ENCODE measurements around the gene TMEM17.

TMEM17 gene

DNA sequence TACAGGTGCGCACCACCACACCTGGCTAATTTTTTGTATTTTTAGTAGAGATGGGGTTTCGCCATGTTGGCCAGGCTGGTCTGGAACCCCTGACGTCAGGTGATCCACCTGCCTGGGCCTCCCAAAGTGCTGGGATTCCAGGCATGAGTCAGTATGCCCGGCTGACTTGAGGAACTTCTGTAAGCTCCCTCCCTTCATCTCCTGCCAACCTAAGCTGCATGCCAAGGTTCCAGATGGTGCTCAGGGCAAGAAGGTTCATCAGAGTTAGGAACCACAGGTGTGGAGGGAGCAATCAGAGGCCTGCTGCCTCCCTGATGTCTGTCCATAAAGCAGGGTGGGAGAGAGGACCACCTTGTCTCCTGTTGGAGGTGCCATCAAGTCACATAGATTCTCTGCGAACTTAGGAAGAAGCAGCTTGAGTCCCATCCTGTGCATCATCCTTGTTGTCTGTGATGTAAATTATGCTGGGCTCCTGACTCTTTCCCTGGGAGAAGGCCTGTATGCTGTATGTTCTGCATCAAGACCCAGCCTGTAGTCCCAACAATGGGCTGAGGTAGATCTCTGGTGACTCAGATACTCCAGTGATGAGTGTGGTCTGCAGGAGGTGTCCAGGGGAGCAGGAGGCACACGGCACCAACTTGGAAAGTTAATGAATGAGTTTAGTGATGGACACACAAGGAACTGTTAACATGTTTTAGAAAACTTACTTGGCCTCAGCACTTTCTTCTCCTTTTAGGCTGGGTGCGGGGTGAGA is 53.1 kb downstream of the TMEM17 start:
- DNase-seq, result no peak

DNA sequence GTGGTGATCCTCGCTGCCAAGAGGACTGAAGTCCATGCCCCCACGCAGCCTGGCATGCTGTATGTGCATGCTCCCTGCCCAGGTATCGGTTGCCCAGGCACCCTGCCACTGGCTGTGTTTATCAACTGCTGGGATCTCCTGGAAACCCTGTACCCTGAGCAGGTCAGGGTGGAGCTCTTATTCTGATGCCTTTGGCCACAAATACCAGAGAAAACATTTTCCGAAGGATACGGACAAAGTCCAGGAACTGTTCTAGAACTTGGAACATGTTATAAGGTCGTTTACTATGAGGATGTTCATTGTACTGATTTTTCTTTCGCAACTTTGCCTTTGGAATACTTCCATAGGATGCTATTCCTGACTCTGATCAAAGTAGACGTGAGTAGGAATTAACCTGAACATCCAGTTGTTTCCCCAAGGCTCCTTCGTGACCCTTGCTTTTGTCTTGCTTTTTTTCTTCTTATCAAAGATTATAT is 55.2 kb downstream of the TMEM17 start:
- DNase-seq, result no peak

All from NCI-H1417 (cell line).